Stimulated activated effector memory CD8-positive, alpha-beta T cell treated with anti-CD3 and anti-CD28 coated beads, Interleukin-12 subunit alpha, Interleukin-12 subunit beta, amount 100 ng/mL, for 72 hours (primary cell): Measurements from ENCODE around the gene MICU2.

Experiments
- ATAC-seq: fragments of 150-1000 bp; cut with Tn5 transposase; 2 replicates; pipeline ENCODE4 v1.10.0; 2021
- DNase-seq, 2 donors: peaks; one replicate each; pipeline ENCODE4 v3.0.0; 2021 to 2022; ENCODE audit warnings: low spot score in 2 of 2
- H3K27ac Mint-ChIP-seq: one replicate; pipeline ENCODE4 v1.8.0; 2022; ENCODE audit warnings: mild to moderate bottlenecking, mixed read lengths
- H3K36me3 Mint-ChIP-seq: one replicate; pipeline ENCODE4 v1.8.0; 2022; ENCODE audit warnings: mild to moderate bottlenecking, mixed read lengths
- H3K4me1 Mint-ChIP-seq: one replicate; pipeline ENCODE4 v1.8.0; 2022; ENCODE audit warnings: mixed read lengths
- H3K4me3 Mint-ChIP-seq: one replicate; pipeline ENCODE4 v1.8.0; 2022; ENCODE audit warnings: mild to moderate bottlenecking, mixed read lengths
- H3K9me3 Mint-ChIP-seq: one replicate; pipeline ENCODE4 v1.8.0; 2022; ENCODE audit warnings: mixed read lengths

The MICU2 gene

GRCh38 chr13:21458451-21458812 is 145.5 kb downstream of the MICU2 start:
- Mint-ChIP-seq H3K36me3 (peaks cover 9% of the 10 kb centered on the region), H3K4me1 (peaks cover 26% of the 10 kb centered on the region), H3K9me3 (no peaks in the 10 kb centered on the region), H3K4me3 (peak overlapping the region; percentile 90), H3K27ac (peak overlapping the region; percentile 92)
- DNase-seq (peak; percentile 21 to 71), ATAC-seq (peak; percentile 55)

- ATAC-seq (no peak), DNase-seq (no peak)
- Mint-ChIP-seq H3K27ac (no peak overlapping the region), H3K4me1 (peaks cover 51% of the 10 kb centered on the region), H3K36me3 (peaks cover 12% of the 10 kb centered on the region), H3K4me3 (no peak overlapping the region), H3K9me3 (peaks cover 8% of the 10 kb centered on the region)
Measured at GRCh38 chr13:21453387-21454081, 150.4 kb downstream of the MICU2 start.

GRCh38 chr13:21450936-21451335 is 153.0 kb downstream of the MICU2 start:
- no peak overlapping the region for H3K4me3 Mint-ChIP-seq
- peaks cover 42% of the 10 kb centered on the region for H3K4me1 Mint-ChIP-seq
- DNase-seq: no peak

GRCh38 chr13:21446656-21447055 is 157.3 kb downstream of the MICU2 start:
- peaks cover 5% of the 10 kb centered on the region for H3K36me3 Mint-ChIP-seq
- peak overlapping the region; percentile 52 for H3K27ac Mint-ChIP-seq
- ATAC-seq (no peak), DNase-seq (no peak)
- peaks cover 49% of the 10 kb centered on the region for H3K4me1 Mint-ChIP-seq
- no peaks in the 10 kb centered on the region for H3K9me3 Mint-ChIP-seq
- no peak overlapping the region for H3K4me3 Mint-ChIP-seq

More at GRCh38 chr13:21450936-21451335, 153.0 kb downstream of the MICU2 start:
- Mint-ChIP-seq H3K9me3 (peaks cover 8% of the 10 kb centered on the region), H3K36me3 (peaks cover 5% of the 10 kb centered on the region), H3K27ac (no peak overlapping the region)
- ATAC-seq: no peak

GRCh38 chr13:21445759-21446158 is 158.2 kb downstream of the MICU2 start:
- no peak for ATAC-seq

GRCh38 chr13:21443171-21443570 is 160.8 kb downstream of the MICU2 start:
- H3K36me3 Mint-ChIP-seq: peaks cover 4% of the 10 kb centered on the region
- no peak overlapping the region for H3K27ac Mint-ChIP-seq
- H3K4me3 Mint-ChIP-seq: no peak overlapping the region
- H3K4me1 Mint-ChIP-seq: peaks cover 39% of the 10 kb centered on the region
- no peak for DNase-seq
- ATAC-seq: no peak
- peaks cover 2% of the 10 kb centered on the region for H3K9me3 Mint-ChIP-seq

More at GRCh38 chr13:21445759-21446158, 158.2 kb downstream of the MICU2 start:
- Mint-ChIP-seq H3K27ac (no peak overlapping the region), H3K9me3 (no peaks in the 10 kb centered on the region), H3K36me3 (peaks cover 8% of the 10 kb centered on the region), H3K4me3 (no peak overlapping the region), H3K4me1 (peaks cover 46% of the 10 kb centered on the region)
- no peak for DNase-seq
